SU-DHL-6 (cell line): Measurements from ENCODE around the gene PITX2.

Experiments
- EZH2phosphoT487 ChIP-seq: fragments of 200-600 bp; sonication (generic), shearing (Covaris generic); conservative IDR thresholded peaks from 2 replicates; pipeline ENCODE4 v1.6.1; 2018; ENCODE audit warnings: mild to moderate bottlenecking, antibody characterized with exemption, low read length, moderate library complexity, mixed read lengths
- TF ChIP-seq, protein P1 (sequence below): fragments of 200-600 bp; sonication (generic); IDR thresholded peaks from one replicate; pipeline ENCODE4 v1.5.1; 2017; ENCODE audit warnings: antibody characterized with exemption, mild to moderate bottlenecking, low read length, moderate library complexity; ENCODE audit not compliant: insufficient read depth, poor library complexity, severe bottlenecking

DNA sequence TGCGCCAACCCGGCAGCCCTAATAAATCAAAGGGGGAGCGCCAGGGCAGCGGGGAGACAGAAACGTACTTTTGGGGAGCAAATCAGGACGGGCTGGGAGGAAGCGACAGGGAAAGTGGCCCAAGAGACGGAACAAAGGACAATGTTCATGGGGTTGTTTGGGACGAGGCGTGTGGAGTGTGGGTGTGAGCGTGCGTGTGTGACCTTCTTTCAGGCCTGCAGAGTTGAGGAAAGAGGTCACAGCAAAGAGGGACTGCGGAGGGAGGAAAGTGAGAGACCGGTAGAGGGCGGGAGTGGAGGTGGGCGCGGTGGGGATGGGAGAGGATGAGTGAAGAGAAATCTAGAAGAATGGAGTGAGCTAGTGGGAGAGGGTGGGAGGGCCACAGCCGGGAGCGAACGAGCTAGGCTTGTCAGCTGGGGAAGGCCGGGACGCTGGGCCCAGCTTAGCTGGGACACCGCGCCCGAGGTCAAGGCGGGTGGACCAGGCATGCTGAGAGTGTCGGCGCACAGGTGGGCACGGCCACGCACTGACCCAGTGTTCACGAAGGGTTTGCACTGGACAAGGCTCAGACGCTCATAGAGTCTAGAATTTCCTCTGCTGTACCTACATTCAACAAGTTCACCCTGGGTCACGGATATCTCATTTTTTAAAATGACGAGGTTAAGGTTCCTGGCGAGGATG, 14.7 kb upstream of the PITX2 start:
- TF ChIP-seq, protein P1, sequence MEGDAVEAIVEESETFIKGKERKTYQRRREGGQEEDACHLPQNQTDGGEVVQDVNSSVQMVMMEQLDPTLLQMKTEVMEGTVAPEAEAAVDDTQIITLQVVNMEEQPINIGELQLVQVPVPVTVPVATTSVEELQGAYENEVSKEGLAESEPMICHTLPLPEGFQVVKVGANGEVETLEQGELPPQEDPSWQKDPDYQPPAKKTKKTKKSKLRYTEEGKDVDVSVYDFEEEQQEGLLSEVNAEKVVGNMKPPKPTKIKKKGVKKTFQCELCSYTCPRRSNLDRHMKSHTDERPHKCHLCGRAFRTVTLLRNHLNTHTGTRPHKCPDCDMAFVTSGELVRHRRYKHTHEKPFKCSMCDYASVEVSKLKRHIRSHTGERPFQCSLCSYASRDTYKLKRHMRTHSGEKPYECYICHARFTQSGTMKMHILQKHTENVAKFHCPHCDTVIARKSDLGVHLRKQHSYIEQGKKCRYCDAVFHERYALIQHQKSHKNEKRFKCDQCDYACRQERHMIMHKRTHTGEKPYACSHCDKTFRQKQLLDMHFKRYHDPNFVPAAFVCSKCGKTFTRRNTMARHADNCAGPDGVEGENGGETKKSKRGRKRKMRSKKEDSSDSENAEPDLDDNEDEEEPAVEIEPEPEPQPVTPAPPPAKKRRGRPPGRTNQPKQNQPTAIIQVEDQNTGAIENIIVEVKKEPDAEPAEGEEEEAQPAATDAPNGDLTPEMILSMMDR: no peak
- no peak for TF ChIP-seq EZH2phosphoT487
